Measurements from ENCODE around the gene FNIP1.

The FNIP1 gene

DNA sequence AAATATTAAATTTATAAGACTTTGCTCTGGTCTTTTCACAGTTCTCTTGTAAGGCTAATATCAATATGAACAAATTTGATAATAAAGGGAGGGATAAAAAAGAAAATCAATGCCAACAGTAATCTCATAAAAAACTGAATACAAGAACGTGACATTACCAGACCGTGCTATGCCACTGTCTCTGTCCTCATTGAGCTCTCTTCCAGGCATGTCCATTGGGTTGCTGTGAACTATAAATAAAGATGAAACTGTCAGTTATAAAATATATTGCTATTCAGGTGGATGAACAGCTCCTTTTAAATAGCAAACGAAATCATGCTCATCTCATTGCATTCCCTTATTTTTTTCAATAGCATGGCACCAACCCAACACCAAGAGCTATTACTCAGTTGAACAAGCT, 87.8 kb downstream of the FNIP1 start:
- TF ChIP-seq ZFX (IDR thresholded peaks at IDR 0.05), result no peak
- TF ChIP-seq, protein P1, sequence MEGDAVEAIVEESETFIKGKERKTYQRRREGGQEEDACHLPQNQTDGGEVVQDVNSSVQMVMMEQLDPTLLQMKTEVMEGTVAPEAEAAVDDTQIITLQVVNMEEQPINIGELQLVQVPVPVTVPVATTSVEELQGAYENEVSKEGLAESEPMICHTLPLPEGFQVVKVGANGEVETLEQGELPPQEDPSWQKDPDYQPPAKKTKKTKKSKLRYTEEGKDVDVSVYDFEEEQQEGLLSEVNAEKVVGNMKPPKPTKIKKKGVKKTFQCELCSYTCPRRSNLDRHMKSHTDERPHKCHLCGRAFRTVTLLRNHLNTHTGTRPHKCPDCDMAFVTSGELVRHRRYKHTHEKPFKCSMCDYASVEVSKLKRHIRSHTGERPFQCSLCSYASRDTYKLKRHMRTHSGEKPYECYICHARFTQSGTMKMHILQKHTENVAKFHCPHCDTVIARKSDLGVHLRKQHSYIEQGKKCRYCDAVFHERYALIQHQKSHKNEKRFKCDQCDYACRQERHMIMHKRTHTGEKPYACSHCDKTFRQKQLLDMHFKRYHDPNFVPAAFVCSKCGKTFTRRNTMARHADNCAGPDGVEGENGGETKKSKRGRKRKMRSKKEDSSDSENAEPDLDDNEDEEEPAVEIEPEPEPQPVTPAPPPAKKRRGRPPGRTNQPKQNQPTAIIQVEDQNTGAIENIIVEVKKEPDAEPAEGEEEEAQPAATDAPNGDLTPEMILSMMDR (conservative IDR thresholded peaks at IDR 0.05), result no peak
- H3K27ac ChIP-seq, result no peak overlapping the region

DNA sequence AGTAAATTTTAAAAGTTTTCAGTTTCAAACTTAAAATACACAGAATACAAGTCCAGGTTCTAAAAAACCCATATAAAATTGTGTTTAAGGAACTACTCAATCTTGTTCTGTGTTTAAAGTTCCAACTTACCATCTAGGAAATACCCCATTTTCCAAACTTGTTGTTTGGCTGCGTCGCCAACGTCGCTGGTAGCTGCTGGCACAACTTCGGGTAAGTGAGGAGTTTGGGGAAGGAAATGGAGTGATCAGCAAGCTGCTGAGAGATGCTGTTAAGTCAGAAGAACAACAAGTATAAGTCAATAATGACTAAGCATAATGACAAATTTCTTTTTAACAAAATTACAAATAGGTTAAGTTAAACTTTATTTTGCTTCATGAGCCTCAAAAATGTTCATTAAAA, 90.5 kb downstream of the FNIP1 start:
- H3K27ac ChIP-seq, result no peak overlapping the region
- TF ChIP-seq ZFX (IDR thresholded peaks at IDR 0.05), result no peak
- TF ChIP-seq, protein P1 (conservative IDR thresholded peaks at IDR 0.05), result no peak

DNA sequence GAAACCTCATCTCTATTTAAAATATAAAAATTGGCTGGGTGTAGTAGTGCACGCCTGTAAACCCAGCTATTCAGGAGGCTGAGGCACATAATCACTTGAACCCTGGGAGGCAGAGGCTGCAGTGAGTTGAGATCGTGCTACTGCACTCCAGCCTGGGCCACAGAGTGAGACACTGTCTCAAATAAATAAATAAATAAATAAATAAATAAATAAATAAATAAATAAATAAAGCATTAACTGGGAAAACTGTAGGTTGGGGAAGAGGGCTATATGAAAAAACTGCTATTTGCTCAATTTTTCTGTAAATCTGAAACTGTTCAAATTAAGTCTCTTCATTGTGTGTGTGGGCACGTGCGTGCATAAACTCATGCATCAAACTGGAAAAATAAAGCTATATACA, 101.9 kb downstream of the FNIP1 start:
- H3K27ac ChIP-seq, result no peak overlapping the region
- TF ChIP-seq, protein P1 (conservative IDR thresholded peaks at IDR 0.05), result no peak
- TF ChIP-seq ZFX (IDR thresholded peaks at IDR 0.05), result no peak

DNA sequence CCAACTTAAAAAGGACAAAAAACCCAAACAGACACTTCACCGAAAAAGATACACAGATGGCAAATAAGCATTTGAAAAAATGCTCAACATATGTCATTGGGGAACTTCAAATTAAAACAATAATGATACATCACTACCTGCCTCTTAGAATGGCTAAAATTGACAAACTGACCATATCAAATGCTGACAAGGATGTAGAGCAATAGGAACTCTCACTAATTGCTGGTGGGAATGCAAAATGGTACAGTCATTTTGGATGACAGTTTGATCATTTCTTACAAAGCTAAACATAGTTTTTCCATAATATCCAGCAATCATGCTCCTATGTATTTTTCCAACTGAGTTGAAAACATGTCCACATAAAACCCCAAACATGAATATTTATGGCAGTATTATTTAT, 102.9 kb downstream of the FNIP1 start:
- no peak overlapping the region for H3K27ac ChIP-seq
- no peak for TF ChIP-seq ZFX (IDR thresholded peaks at IDR 0.05)
- TF ChIP-seq, protein P1 (conservative IDR thresholded peaks at IDR 0.05), result no peak

DNA sequence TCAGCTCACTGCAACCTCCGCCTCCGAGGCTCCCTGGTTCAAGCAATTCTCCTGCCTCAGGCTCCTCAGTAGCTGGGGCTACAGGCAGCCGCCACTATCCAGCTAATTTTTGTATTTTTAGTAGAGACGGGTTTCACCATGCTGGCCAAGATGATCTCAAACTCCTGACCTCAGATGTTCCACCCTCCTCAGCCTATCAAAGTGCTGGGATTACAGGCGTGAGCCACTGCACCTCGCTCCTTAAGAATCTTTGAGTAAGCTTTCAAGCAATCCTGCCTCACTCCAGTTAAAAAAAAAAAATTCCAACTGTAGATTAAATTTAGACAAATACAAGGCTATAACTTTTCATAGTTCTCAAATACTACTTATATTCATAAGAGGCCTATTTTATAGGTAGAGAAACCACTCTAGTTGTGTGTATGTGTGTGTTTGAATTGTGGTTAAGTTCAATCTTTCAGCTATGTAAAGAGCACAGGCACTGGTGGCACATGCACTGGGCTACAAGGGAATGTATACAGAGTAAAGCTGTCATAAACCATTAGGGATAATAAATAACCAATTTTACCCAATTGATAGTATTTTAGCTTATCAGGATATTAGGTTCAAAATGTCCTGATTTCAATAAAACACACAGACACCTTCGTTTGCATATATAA, 111.2 kb downstream of the FNIP1 start:
- TF ChIP-seq, protein P1 (conservative IDR thresholded peaks at IDR 0.05), result no peak
- TF ChIP-seq ZFX (IDR thresholded peaks at IDR 0.05), result no peak
- peak overlapping the region; percentile 68 for H3K27ac ChIP-seq

DNA sequence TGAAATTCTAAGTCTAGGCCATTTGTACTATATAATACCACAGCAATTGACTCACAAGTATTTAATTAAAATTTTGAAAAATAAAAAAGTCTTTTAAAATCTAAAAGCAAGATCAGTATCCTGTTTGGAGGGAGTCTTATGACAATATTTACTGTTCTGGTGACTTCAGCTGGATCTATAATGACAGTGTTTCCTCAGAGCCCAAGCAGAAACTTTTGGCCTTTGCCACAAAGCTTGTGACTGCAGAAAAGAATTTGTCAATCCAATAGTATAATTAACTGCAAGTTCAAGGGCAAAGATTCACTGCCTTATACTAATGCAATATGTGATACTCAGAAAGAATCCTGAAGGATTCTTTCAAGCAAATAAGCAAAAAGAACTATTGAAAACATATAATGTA, 112.2 kb downstream of the FNIP1 start:
- TF ChIP-seq, protein P1 (conservative IDR thresholded peaks at IDR 0.05), result no peak
- TF ChIP-seq ZFX (IDR thresholded peaks at IDR 0.05), result no peak

DNA sequence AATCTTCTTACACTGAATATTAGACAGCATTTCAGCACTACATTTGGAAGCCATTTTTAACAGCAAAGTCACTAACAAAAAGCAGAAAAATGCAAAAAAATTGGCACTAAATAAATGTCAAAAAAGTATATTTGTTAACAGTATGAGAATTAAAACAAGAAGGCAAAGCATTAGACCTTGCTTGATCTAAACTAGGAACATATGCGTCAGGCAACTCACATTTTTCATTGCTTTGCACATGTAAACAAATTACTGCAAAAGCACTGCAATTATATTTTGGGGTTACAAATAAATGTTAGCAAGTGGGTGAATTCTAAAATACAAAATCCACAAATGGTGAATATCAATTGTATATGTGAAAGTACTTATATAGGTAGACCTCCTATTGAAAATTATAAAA, 112.8 kb downstream of the FNIP1 start:
- no peak overlapping the region for H3K27ac ChIP-seq
- no peak for TF ChIP-seq ZFX (IDR thresholded peaks at IDR 0.05)
- TF ChIP-seq, protein P1 (conservative IDR thresholded peaks at IDR 0.05), result no peak

More for the DNA sequence above, 112.2 kb downstream of the FNIP1 start:
- no peak overlapping the region for H3K27ac ChIP-seq

Measured in C4-2B (cell line).